Liver (tissue), 9 donors: ENCODE results near the gene AGBL4. TPM values are rescaled to one million over a fixed set of nuclear protein-coding genes. Genes with fewer than 3 reads are reported as not detected.

Source experiments
- DNase-seq: peaks from one replicate; pipeline ENCODE4 v3.0.0-alpha.2; 2017; ENCODE audit warnings: low spot score
- H3K27ac ChIP-seq, 2 donors: one replicate each; pipeline ENCODE4 v1.7.0; 2013; ENCODE audit warnings: inconsistent platforms in 2 of 2, low read length in 2 of 2, control low read depth in 1 of 2, low read depth in 1 of 2, mild to moderate bottlenecking in 1 of 2
- H3K27me3 ChIP-seq, 4 donors: one replicate each; pipeline versions ENCODE4 v1.6.1 to v1.7.0; 2013; ENCODE audit warnings: low read length in 3 of 4, inconsistent platforms in 1 of 4, mild to moderate bottlenecking in 1 of 4, moderate library complexity in 1 of 4; ENCODE audit not compliant: control insufficient read depth in 4 of 4, insufficient read depth in 4 of 4
- H3K36me3 ChIP-seq, 4 donors: one replicate each; pipeline versions ENCODE4 v1.6.1 to v1.7.0; 2013; ENCODE audit warnings: low read length in 3 of 4, mild to moderate bottlenecking in 3 of 4, low read depth in 1 of 4, moderate library complexity in 1 of 4; ENCODE audit not compliant: control insufficient read depth in 4 of 4, insufficient read depth in 3 of 4
- H3K4me1 ChIP-seq, 4 donors: one replicate each; pipeline versions ENCODE4 v1.6.1 to v1.7.0; 2013; ENCODE audit warnings: low read length in 3 of 4, mild to moderate bottlenecking in 3 of 4, moderate library complexity in 1 of 4; ENCODE audit not compliant: control insufficient read depth in 4 of 4, insufficient read depth in 4 of 4
- H3K4me3 ChIP-seq, 3 donors: one replicate each; pipeline versions ENCODE4 v1.6.1 to v1.7.0; 2013; ENCODE audit warnings: low read length in 3 of 3, control low read depth in 1 of 3, low read depth in 1 of 3, mild to moderate bottlenecking in 1 of 3
- H3K9ac ChIP-seq, 2 donors: one replicate each; pipeline ENCODE4 v1.7.0; 2013; ENCODE audit warnings: low read length in 2 of 2, mild to moderate bottlenecking in 2 of 2, moderate library complexity in 2 of 2, control low read depth in 1 of 2, low read depth in 1 of 2
- H3K9me3 ChIP-seq, 4 donors: one replicate each; pipeline versions ENCODE4 v1.6.1 to v1.7.0; 2013; ENCODE audit warnings: low read length in 3 of 4; ENCODE audit not compliant: control insufficient read depth in 4 of 4
- ATF3 ChIP-seq: IDR thresholded peaks from 2 replicates; pipeline ENCODE4 v1.6.1; 2016; ENCODE audit warnings: antibody characterized with exemption
- EGR1 ChIP-seq, 2 donors: IDR thresholded peaks; 2 replicates each; pipeline ENCODE4 v1.6.1; 2016 to 2018; ENCODE audit warnings: antibody characterized with exemption in 2 of 2, low read depth in 2 of 2
- FOXA1 ChIP-seq: IDR thresholded peaks from 2 replicates; pipeline ENCODE4 v1.6.1; 2016; ENCODE audit warnings: antibody characterized with exemption
- FOXA2 ChIP-seq: IDR thresholded peaks from 2 replicates; pipeline ENCODE4 v1.6.1; 2016; ENCODE audit warnings: antibody characterized with exemption
- GABPA ChIP-seq, 2 donors: IDR thresholded peaks in 1 of 2; conservative IDR thresholded peaks in 1 of 2; 2 replicates each; pipeline ENCODE4 v1.6.1; 2016; ENCODE audit warnings: antibody characterized with exemption in 2 of 2, mild to moderate bottlenecking in 1 of 2, moderate library complexity in 1 of 2
- HNF4A ChIP-seq, 2 donors: conservative IDR thresholded peaks; 2 replicates each; pipeline ENCODE4 v1.6.1; 2016; ENCODE audit warnings: antibody characterized with exemption in 2 of 2, mild to moderate bottlenecking in 2 of 2
- HNF4G ChIP-seq: IDR thresholded peaks from 2 replicates; pipeline ENCODE4 v1.6.1; 2016; ENCODE audit warnings: antibody characterized with exemption
- JUND ChIP-seq, 2 donors: IDR thresholded peaks; 2 replicates each; pipeline ENCODE4 v1.6.1; 2016; ENCODE audit warnings: antibody characterized with exemption in 2 of 2
- NR2F2 ChIP-seq: IDR thresholded peaks from 2 replicates; pipeline ENCODE4 v1.6.1; 2016; ENCODE audit warnings: antibody characterized with exemption
- RAD21 ChIP-seq, 2 donors: IDR thresholded peaks; 2 replicates each; pipeline ENCODE4 v1.6.1; 2016; ENCODE audit warnings: antibody characterized with exemption in 2 of 2, mild to moderate bottlenecking in 2 of 2
- REST ChIP-seq: IDR thresholded peaks from 2 replicates; pipeline ENCODE4 v1.6.1; 2016; ENCODE audit warnings: antibody characterized with exemption, mild to moderate bottlenecking
- RXRA ChIP-seq, 2 donors: IDR thresholded peaks; 2 replicates each; pipeline ENCODE4 v1.6.1; 2017 to 2018; ENCODE audit warnings: antibody characterized with exemption in 2 of 2, mild to moderate bottlenecking in 1 of 2
- SP1 ChIP-seq: IDR thresholded peaks from 2 replicates; pipeline ENCODE4 v1.6.1; 2018; ENCODE audit warnings: antibody characterized with exemption, mild to moderate bottlenecking
- TAF1 ChIP-seq: conservative IDR thresholded peaks from 2 replicates; pipeline ENCODE4 v1.6.1; 2016; ENCODE audit warnings: antibody characterized with exemption, mild to moderate bottlenecking
- YY1 ChIP-seq: IDR thresholded peaks from 2 replicates; pipeline ENCODE4 v1.6.1; 2016; ENCODE audit warnings: antibody characterized with exemption, mild to moderate bottlenecking
- WGBS: extraction: QIAGEN DNeasy Blood & Tissue Kit; methylation state at CpG from one replicate; pipeline ENCODE4 v1.1.7; 2013; 5-methylcytosine and 5-hydroxymethylcytosine counted together
- polyA plus RNA-seq, 2 donors: library from polyadenylated mRNA; stranded (reverse) in 1 of 2; unstranded in 1 of 2; fragments of 200-250 nt in 1 of 2; fragments of >200 nt in 1 of 2; fragmentation: Nextera tagmentation in 1 of 2; extraction: Ambion mirVana in 1 of 2; gene quantifications; one replicate each; pipeline versions ENCODE4 v1.2.1 to v1.2.3, GENCODE V29; 2013 to 2015
- total RNA-seq, 2 donors: library from RNA; depleted of rRNA; stranded (reverse); fragments of >200 nt; gene quantifications; one replicate each; pipeline ENCODE4 v1.2.3, GENCODE V29; 2014
- TF ChIP-seq, protein P1 (sequence below): IDR thresholded peaks from 2 replicates; pipeline ENCODE4 v1.6.1; 2016; ENCODE audit warnings: antibody characterized with exemption
- TF ChIP-seq, protein P2 (sequence below): fragments of 150-350 bp; IDR thresholded peaks from 2 replicates; pipeline ENCODE4 v1.5.1; 2017; ENCODE audit warnings: improper control_type of control experiment, low read depth, low read length; ENCODE audit not compliant: missing input control
- TF ChIP-seq, protein P3 (sequence below): IDR thresholded peaks from 2 replicates; pipeline ENCODE4 v1.6.1; 2016; ENCODE audit warnings: antibody characterized with exemption
- donor health status: healthy.
- donor health status: healthy.
- donor health status: healthy.
- donor health status: healthy.
- donor health status: healthy.

AGBL4 gene
- total and polyA plus RNA-seq, 4 donors: 0.75 to 0.76 TPM; not detected in 2

- no peak for DNase-seq
- 81% methylated on average over 3 of the region's 3 CpGs for WGBS
- no peaks in the 10 kb centered on the region for H3K36me3 ChIP-seq
- no peak overlapping the region for H3K27ac ChIP-seq
- H3K4me3 ChIP-seq: no peak overlapping the region
- H3K4me1 ChIP-seq: no peaks in the 10 kb centered on the region
- no peak overlapping the region for H3K9ac ChIP-seq
- TF ChIP-seq RXRA (IDR thresholded peaks at IDR 0.05) (no peak), ATF3 (no peak), NR2F2 (no peak), HNF4A (conservative IDR thresholded peaks at IDR 0.05) (no peak), YY1 (no peak), JUND (IDR thresholded peaks at IDR 0.05) (no peak), FOXA2 (no peak), HNF4G (no peak), FOXA1 (no peak), RAD21 (IDR thresholded peaks at IDR 0.05) (no peak), GABPA (IDR thresholded peaks at IDR 0.05 in 1 of 2, conservative IDR thresholded peaks at IDR 0.05 in 1 of 2) (no peak), SP1 (no peak), REST (no peak), EGR1 (IDR thresholded peaks at IDR 0.05; ENCODE audit: low read depth in 2 of 2) (no peak), TAF1 (no peak)
- TF ChIP-seq, protein P1, sequence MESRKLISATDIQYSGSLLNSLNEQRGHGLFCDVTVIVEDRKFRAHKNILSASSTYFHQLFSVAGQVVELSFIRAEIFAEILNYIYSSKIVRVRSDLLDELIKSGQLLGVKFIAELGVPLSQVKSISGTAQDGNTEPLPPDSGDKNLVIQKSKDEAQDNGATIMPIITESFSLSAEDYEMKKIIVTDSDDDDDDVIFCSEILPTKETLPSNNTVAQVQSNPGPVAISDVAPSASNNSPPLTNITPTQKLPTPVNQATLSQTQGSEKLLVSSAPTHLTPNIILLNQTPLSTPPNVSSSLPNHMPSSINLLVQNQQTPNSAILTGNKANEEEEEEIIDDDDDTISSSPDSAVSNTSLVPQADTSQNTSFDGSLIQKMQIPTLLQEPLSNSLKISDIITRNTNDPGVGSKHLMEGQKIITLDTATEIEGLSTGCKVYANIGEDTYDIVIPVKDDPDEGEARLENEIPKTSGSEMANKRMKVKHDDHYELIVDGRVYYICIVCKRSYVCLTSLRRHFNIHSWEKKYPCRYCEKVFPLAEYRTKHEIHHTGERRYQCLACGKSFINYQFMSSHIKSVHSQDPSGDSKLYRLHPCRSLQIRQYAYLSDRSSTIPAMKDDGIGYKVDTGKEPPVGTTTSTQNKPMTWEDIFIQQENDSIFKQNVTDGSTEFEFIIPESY: no peak
- TF ChIP-seq, protein P2, sequence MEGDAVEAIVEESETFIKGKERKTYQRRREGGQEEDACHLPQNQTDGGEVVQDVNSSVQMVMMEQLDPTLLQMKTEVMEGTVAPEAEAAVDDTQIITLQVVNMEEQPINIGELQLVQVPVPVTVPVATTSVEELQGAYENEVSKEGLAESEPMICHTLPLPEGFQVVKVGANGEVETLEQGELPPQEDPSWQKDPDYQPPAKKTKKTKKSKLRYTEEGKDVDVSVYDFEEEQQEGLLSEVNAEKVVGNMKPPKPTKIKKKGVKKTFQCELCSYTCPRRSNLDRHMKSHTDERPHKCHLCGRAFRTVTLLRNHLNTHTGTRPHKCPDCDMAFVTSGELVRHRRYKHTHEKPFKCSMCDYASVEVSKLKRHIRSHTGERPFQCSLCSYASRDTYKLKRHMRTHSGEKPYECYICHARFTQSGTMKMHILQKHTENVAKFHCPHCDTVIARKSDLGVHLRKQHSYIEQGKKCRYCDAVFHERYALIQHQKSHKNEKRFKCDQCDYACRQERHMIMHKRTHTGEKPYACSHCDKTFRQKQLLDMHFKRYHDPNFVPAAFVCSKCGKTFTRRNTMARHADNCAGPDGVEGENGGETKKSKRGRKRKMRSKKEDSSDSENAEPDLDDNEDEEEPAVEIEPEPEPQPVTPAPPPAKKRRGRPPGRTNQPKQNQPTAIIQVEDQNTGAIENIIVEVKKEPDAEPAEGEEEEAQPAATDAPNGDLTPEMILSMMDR: no peak
- TF ChIP-seq, protein P3, sequence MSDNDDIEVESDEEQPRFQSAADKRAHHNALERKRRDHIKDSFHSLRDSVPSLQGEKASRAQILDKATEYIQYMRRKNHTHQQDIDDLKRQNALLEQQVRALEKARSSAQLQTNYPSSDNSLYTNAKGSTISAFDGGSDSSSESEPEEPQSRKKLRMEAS: no peak
- no peaks in the 10 kb centered on the region for H3K27me3 ChIP-seq
- H3K9me3 ChIP-seq: no peaks in the 10 kb centered on the region
These were observed 396.0 kb downstream of the AGBL4 start for GRCh38 chr1:49627781-49628180.

DNA sequence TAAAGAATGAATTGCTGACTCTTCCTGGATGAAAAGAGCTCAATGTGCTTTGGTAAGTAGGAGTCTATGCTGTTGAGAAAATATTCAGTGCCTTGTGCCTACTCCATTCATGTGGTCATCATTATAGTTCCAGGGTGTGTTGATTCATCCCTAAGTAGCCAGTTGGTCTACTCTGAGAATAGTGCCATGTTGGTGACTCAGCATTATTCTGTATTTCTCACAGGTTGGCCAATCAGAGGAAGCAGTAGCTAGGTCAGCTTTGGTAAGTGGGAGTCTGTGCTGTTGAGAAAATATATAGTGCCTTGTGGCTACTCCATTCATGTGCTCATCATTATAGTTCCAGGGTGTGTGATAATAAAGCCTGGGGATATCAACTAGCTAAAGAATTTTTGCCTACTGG, 397.3 kb downstream of the AGBL4 start:
- no peak for DNase-seq
- no peaks in the 10 kb centered on the region for H3K4me1 ChIP-seq
- no peaks in the 10 kb centered on the region for H3K27me3 ChIP-seq
- H3K36me3 ChIP-seq: no peaks in the 10 kb centered on the region
- TF ChIP-seq, protein P3: no peak
- H3K4me3 ChIP-seq: no peak overlapping the region
- no peaks in the 10 kb centered on the region for H3K9me3 ChIP-seq
- H3K27ac ChIP-seq: no peak overlapping the region
- no peak overlapping the region for H3K9ac ChIP-seq
